HG03521 (cell line): ENCODE data around the gene KREMEN1.
"Not testable (repeated sequence)": the region's sequence is repeated elsewhere in the genome, so short reads cannot be mapped to it uniquely, and the experiment has no call there.

Experiments
- ATAC-seq: cut with Tn5 transposase; IDR thresholded peaks from one replicate; pipeline ENCODE4 v1.9.1; 2021; ENCODE audit warnings: mild to moderate bottlenecking, moderate library complexity; ENCODE audit not compliant: unreplicated experiment

Gene KREMEN1

DNA sequence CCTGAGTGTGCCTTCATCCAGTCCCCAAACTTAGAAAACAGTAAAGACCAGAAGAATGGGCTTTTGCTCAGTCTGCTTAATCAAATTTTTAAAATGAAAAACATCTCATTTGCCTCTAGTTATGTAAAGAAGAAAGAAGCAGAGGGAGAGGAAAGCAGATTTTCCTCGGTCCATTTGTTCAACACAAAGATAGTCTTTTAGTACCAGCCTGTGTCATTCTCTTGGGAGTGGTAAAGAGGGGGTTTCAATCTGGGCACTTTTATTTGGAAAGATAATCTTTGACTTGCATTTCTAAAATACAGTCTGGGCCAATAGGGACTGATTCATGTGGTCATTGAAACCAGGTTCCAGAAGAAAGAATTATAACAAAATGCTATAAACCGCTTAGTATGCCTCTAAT is 29.5 kb downstream of the KREMEN1 start:
- no peak for ATAC-seq

- ATAC-seq: no peak
Measured at GRCh38 chr22:29103121-29103520, 30.3 kb downstream of the KREMEN1 start.

GRCh38 chr22:29105468-29105867 is 32.6 kb downstream of the KREMEN1 start:
- ATAC-seq: no peak

- ATAC-seq: no peak
Measured at GRCh38 chr22:29106839-29107238, 34.0 kb downstream of the KREMEN1 start.

- ATAC-seq: no peak
Measured at GRCh38 chr22:29108137-29108536, 35.3 kb downstream of the KREMEN1 start.

DNA sequence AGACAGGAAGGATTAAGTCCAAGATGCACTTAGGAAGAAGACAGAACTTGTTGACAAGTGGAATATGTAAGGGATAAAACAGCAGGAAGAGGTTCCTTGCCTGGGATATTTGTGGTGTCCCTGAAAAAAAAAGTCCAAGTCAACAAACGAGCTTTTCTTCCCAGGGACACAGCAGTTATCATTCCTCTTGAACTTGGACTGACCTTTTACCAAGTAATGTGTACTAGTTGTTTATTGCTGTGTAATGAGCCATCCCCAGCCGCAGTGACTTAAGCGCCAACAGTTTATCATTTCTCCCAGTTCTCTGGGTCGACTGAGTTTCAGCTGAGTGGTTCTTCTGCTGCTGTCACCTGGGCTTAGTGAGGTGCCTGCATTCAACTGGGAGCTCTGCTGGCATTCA is 37.0 kb downstream of the KREMEN1 start:
- no peak for ATAC-seq

DNA sequence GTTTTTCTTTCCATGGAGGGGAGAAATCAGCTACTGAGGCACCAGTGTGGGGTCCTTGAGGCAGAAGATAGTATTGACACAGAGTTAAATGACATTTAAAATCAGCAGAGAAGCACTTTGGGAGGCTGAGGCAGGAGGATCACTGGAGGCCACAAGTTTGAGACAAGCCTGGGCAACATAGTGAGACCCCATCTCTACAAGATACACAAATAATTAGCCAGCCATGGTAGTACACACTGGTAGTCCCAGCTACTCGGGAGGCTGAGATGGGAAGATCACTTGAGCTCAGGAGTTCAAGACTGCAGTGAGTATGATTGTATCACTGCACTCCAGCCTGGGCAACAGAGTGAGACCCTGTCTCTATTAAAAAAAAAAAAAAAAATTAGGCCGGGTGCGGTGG is 38.1 kb downstream of the KREMEN1 start:
- no peak for ATAC-seq

DNA sequence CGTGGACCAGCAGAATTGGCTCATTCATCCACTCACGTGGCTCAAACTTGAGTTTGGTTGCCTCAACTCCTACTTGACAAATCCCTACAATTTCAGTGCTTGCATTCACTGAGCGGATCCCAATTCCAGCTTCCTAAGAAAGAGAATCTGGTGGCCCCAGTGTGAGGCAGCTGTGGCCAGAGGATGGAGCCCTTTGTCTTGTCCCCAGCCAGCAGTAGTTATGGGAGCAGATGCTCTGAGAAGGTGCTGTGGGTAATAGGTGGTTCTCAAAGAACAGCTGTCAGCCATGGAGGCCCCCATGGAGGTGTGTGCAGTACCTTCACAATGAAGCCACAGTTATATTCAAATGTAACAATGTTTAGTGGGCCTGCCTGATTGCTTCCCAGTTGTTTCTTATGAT is 39.3 kb downstream of the KREMEN1 start:
- ATAC-seq: no peak

DNA sequence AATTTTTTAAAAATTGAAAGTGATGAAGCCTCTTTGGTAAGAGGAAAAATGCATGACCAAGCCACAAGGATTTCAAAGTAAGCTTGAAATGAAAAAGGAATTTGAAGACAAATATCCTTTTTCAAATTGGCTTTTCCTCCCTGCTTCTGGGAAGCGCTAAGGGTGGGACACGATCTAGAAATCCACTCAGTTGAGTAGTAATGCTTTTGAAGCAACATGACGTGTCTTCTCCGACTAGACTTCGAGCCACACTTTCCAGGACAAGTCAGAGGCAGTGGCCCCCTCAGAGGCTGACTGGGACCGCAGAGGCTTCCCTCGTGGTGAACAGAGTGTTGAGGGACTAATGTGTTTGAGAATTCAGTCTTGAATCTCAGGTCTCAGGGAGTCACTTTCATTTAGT is 39.8 kb downstream of the KREMEN1 start:
- no peak for ATAC-seq

GRCh38 chr22:29113319-29113718 is 40.5 kb downstream of the KREMEN1 start:
- no peak for ATAC-seq

DNA sequence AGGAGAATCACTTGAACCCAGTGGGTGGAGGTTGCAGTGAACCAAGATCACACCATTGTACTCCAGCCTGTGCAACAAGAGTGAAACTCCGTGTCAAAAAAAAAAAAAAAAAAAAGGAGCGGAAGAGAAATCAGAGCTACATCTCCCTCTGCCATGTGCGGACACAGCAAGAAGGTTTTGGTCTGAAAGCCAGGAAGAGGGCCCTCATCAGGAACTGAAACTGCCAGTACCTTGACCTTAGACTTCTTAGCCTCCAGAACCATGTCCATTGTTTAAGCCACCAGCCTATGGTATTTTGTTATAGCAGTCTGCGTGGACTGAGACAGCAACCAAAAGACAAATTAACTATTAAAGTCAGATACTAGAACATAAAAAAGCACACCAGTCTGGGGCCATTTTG is 41.6 kb downstream of the KREMEN1 start:
- ATAC-seq: no peak

DNA sequence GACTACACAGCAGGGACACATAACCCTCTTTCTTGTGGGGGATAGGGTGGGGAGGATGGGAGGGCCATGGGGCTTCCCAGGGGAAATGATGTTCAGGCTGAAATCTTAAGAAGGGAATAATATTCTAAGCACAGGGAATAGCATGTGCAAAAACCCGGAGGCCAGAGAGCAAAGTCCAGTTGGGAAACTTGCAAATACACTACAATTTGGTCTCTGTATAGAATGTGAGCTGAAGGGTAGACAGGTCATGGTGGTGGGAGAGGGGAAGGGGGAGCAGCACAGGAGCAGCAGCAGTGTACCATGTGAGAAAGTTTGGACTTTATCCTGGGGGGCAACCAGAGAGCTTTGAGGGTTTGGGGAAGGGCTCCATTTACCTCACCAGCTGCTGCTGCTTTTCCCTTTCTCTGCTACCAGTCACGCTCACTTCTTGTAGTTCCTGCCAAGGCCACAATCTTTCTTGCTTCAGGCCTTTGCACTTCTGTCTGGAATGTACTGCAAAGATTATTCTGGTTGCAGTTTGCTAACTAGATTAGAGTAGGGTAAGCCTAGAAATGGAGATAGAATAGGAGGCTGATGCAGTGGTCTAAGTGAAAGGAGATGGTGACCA is 43.0 kb downstream of the KREMEN1 start:
- ATAC-seq: no peak

- no peak for ATAC-seq
Measured at GRCh38 chr22:29116397-29117123, 43.7 kb downstream of the KREMEN1 start.

GRCh38 chr22:29117799-29118477 is 45.1 kb downstream of the KREMEN1 start:
- no peak for ATAC-seq

DNA sequence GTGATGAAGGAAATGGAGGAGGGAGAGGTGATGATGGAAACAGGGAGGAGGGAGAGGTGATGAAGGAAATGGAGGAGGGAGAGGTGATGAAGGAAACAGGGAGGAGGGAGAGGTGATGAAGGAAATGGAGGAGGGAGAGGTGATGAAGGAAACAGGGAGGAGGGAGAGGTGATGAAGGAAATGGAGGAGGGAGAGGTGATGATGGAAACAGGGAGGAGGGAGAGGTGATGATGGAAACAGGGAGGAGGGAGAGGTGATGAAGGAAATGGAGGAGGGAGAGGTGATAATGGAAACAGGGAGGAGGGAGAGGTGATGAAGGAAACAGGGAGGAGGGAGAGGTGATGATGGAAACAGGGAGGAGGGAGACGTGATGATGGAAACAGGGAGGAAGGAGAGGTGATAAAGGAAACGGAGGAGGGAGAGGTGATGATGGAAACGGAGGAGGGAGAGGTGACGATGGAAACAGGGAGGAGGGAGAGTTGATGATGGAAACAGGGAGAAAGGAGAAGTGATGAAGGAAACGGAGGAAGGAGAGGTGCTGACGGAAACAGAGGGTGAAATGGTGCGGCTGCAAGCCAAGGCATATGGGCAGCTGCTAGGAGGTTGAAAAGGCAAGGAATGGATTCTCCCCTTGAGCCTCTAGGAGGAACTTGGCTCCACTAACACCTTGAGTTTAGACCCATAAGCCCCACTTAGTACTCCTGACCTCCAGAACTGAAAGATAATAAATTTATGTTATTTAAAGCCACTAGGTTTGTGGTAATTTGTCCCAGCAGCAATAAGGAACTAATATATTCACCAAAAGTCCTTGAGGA is 47.5 kb downstream of the KREMEN1 start:
- ATAC-seq: not testable (repeated sequence)

- no peak for ATAC-seq
Measured at GRCh38 chr22:29121124-29121523, 48.3 kb downstream of the KREMEN1 start.

DNA sequence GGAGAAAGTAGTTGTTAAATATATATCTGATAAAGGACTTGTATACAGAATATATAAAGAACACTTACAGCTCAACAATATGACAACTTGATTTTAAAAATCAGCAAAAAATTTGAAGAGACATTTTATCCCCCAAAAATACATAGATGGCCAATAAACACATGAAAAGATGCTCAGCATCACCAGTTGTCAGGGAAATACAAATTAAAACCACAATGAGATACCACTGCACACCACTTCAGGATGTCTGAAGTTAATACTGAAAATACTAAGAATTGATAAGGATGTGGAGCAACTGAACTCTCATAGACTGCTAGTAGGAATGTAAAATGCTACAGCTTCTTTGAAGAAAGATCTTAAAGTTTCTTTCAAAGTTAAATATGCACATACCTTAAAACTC is 49.2 kb downstream of the KREMEN1 start:
- no peak for ATAC-seq

DNA sequence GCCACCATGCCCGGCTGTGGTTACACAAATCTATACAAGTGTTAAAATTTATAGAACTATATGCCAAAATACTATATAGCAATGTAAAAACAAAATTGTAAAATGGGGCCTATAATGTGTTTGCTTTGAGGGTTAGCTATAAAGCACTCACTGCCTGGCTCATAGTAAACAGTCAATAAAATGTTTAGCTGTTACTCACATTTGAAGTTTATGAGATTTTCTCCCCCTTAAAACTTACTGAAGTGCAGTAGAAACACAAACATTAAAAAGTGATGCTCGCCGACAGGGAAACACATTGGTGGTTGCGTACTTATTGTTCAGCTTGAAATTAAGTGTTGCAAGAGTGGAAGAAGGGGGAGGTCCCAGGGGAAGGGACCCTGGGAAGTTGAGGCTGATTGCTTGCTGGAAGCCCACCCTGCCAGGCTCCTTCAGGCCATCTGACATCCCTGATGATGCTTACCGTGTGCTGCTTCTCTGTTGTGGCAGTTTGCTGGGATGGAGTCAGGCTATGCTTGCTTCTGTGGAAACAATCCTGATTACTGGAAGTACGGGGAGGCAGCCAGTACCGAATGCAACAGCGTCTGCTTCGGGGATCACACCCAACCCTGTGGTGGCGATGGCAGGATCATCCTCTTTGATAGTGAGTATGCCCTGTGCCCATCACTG is 52.1 kb downstream of the KREMEN1 start:
- no peak for ATAC-seq

DNA sequence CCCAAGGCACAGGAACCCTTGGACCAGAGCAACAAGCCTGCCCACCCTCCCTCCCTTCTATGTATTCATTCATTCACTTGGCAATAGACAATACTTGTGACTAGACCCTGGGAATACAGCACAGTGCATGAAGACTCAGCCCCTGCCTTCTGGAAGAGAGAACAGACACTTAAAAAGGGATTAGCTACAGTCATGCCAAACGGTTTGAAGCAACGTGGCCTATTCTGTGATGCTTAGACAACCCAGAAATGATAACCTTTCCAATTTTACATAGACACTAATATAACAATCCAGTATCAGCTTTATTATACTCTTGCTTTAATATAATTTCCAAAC is 52.6 kb downstream of the KREMEN1 start:
- ATAC-seq: no peak

GRCh38 chr22:29125844-29126243 is 53.0 kb downstream of the KREMEN1 start:
- ATAC-seq: no peak
